Retina (tissue), 1 donor: ENCODE measurements around the gene NOC4L.
"Not testable (repeated sequence)": the region's sequence is repeated elsewhere in the genome, so short reads cannot be mapped to it uniquely, and the experiment has no call there.

Experiments
- DNase-seq: peaks from one replicate; pipeline ENCODE4 v3.0.0-alpha.2; 2016

NOC4L gene

DNA sequence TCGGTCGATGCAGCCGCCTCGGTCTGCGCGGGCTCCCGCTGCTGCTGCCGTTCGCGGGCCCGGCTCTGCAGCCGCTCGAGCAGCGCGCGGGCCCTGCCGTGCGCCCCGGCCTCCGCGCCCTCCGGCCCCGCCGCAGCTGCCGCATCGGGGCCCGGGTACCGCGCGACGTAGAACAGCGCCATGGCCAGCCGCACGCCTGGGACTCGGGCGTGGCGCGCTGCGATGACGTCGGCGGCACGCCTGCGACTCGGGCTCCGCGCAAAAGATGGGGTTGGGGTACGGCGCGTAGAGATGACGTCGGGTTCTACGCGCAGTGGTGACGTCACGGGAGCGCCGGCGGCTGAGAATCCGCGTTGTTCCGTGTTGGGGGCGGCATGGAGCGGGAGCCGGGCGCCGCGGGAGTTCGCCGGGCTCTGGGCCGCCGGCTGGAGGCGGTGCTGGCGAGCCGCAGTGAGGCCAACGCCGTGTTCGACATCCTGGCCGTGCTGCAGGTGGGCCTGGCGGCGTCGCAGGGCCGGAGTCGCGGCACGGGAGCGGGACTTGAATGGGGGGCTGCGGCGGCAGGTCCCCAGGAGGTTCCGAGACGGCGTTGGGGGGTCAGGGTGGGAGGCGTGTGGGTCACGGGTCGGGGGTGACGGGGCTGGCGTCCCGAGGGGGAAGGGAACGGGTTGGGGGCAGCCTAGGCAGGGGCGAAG is at the start of gene NOC4L, which contains the start of gene DDX51:
Gene NOC4L, plus strand, starts transcription at position 343 of the 695 bp plus-strand sequence. Its CDS starts 32 bp downstream, at position 375.
Gene DDX51, minus strand, starts transcription at position 205 of the 695 bp plus-strand sequence. Its CDS starts 23 bp downstream, at position 182.
- DNase-seq: peak; percentile 99

- DNase-seq: no peak
These were observed 48.5 kb upstream of the NOC4L start for GRCh38 chr12:132095520-132096409.

DNA sequence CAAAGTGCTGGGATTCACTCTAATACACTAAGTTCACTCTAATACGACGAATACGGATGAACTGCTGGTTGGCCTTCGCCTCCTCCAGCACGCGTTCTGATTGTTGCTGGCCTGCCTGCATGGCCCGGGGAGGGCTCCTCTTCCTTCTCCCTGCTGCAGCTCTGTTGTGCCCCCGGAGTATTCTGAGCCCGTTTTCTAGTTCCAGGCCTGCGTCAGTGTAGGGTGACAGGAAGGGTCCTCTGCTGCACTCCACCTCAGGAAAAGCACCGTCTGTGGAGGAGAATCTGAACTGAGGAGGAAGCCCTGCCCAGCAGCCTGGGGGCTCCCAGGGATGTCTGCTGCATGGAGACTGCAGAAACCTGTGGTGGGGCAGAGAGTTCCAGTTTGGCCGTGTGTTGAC is 44.5 kb upstream of the NOC4L start:
- DNase-seq: no peak

DNA sequence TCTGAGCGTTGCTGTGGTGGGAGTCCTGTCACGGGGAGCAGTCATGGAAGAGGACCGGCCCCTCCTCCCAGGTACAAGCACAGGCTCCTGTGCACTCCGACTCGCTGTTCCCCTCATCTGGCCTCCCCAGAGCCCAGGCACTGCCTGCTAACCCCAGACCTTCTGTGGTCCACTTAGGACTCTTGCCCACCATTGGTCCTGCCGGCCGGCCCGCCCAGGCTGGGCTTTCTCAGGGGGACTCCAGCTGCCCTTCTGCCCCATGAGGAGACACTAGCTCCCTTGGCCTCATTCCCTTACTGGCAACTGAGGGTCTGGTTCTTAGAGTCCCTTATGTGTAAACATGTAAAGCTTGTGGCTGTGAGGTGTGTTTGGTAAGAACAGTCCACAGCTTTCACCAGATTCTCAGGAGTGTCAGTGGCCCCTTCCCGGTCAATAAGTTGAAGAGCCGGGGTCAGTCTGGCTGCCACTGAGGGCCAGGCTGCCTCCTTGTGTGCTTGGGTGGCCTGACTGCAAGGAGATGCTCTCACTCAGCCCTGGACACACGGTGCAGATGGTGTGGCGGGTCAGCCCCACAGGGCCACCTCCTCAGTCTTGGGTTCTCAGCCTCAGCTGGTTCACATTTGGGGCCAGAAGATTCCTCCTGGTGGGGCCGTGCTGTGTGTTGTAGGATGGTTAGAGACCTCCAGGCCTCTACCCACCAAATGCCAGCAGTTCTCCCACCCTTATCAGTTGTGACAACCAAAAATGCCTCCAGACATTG is 43.8 kb upstream of the NOC4L start:
- DNase-seq: no peak

DNA sequence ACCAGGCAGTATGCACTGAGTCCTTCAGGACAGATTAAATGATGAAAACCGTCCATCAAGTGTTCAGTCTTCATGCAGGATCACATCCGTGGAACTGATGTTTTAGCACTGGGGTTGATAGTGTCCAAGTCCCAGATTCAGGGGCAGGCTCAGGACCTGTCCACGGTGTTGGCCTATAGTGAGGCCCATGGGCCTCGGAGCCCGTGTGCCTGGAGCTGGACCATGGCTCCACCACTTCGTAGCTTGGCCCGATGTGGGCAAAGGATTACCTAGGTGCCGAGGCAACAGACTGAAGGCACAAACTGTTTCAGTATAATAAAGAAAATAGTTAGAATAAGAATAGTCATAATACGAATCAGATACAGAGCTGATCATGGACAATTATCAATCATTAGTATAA is 42.0 kb upstream of the NOC4L start:
- no peak for DNase-seq

- DNase-seq: not testable (repeated sequence)
These were observed 41.2 kb upstream of the NOC4L start for GRCh38 chr12:132103072-132103471.

DNA sequence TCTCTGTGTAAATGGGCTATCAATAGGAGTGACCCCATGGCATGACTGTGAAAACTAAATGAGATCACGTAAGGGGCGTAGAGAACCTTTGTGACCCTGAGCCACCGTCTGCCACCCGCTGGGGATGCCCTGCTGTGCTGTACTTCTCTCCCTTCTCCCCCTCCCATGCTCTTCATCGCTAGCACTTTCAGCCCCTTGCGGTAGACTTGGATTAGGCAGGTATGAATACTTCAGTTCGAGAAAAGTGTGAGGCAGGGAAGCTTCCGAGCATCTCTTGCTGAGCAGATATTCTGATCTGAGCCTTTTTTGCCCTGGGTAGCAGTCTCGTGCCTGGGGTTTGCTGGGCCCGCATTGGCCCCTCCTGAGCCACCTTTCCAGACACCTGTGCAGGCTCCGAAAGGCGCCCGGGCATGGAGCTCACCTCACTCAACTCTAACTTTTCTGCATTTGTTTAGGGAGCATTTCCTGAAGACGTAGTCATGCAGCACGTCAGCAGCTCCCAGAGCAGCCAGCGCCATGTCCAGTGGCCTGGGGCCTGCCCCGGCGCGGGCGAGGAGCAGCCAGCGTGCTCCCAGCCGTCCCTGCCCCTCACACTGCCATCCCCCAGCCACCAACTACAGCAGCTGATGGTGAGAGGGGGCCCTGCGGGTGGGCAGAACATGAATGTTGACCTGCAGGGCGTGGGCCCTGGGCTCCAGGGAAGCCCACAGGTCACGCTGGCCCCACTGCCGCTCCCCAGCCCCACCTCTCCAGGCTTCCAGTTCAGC is 40.5 kb upstream of the NOC4L start:
- DNase-seq: no peak

- no peak for DNase-seq
These were observed 38.8 kb upstream of the NOC4L start for GRCh38 chr12:132105467-132105866.

DNA sequence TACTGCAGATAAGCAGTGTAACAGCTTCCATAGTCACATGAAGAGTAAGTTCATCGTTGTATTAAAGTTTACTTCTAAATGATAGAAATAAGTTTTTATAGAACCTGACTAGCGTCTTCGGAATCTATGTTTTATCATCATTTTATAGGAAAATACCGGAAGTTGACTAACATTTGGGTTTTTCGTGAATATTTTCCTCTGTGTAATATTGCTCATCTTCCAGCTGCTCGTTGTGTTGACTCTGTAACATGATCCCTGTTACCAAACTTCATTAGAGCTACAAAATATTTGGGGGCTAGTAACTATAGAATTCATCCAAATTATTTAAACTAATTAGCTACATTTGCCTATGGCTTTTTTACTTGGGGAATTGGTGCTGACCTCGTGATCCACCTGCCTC is 37.3 kb upstream of the NOC4L start:
- no peak for DNase-seq

DNA sequence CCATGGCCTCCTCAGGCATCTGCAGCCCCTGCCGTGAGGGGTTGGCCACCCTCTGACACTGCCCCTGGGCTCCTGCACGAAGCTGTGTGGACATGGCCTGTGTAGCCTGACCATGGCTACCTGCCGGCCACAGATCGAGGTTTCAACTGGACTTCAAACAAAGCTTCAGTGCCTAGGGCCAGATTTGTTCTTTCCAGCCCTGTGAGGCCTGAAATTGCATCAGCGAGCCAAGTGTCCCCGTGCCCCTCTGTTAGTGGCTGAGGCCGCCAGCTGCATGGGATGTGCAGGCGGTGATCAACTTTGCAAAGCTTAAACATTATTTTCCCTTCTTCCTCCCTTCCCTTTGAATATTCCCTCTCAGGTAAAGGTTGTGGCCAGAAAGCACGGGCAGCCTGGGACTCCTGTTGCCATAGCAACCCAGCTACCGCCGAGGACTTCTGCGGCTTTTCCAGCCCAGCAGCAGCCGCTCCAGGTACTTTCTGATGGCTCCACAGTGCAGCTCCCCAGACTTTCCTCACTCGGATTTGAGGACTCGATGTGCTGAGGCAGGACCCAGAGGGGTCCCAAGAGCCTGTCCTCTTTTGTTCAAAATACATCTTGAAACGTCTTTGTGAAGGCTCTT is 35.9 kb upstream of the NOC4L start:
- peak; percentile 45 for DNase-seq

GRCh38 chr12:132109741-132110140 is 34.5 kb upstream of the NOC4L start:
- no peak for DNase-seq

DNA sequence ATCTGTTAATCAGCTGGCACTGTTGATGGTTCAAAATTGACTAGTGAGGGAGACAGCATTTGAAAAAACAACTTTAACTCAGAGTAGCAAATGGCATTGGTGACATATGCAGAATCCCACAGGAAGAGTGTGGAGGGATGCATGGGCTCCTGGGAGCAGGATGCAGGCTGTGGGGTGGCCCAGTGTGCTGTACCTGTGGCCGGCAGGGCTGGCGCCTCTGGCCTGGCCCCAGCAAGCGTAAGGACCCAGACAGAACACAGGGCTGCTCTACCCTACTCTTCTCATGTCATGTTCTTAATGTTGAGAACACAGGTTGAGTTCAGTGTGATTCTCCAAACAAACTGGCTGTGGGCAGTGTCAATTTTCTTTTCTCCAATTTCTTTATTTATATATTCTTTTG is 33.6 kb upstream of the NOC4L start:
- no peak for DNase-seq

- DNase-seq: no peak
These were observed 32.5 kb upstream of the NOC4L start for GRCh38 chr12:132111654-132112304.

DNA sequence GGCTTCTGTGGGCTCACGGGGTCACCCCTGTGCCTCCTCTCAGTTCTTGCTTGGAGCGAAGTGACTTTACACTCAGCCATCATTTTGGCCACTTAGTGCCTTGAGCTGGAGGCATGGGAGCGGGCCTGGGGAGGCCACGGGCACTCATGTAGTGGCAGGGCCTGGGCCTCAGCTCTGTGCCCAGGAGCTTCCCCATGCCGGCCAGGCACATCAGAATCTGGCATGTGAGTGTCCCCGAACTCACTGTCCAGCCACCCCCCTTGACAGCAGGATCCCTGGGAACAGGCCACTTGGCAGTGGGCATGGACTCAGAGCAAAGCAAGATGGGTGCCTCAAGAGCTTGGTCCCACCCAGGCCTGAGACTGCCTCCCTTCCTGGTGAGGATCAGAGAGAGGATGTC is 29.6 kb upstream of the NOC4L start:
- DNase-seq: no peak

GRCh38 chr12:132115500-132115899 is 28.8 kb upstream of the NOC4L start:
- DNase-seq: no peak

DNA sequence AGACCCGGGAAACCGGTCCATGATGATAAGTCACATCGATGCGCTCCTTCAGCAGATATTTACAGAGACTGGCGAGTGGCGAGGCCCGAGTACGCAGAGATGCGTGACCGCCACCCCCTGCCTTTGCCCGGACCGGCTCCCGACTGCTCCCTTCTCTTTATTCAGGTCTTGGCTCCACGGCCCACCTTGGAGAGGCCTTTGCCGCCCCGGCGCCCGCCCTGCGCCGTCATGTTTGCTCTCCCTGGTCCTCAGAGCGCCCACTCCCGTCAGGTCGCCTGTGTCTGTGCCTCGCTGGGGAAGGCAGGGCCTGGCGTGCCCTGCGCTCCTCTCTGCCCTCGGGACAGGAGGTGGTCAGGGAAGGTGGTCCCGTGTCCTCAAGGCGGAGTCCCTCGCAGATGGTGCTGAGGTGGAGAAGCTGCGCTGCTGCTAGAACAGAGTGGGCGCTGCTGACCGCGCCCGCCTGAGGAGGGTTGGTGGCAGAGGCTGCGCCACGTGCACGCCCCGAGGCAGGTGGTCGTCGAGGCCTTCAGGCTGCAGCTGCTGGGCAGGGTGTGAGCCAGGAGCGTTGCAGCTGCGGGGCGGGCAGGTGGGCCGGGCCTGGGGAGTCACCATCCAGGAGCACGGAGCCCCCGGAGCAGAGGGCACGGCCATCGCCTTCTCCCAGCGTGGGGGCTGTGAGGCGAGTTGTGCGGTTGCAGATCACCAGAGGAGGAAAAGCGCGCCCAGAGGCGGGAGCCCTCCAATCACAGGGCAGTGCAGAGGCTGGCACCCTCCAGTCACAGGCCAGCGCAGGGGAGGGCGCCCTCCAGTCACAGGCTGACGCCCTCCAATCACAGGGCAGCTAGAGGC is 27.3 kb upstream of the NOC4L start:
- no peak for DNase-seq

DNA sequence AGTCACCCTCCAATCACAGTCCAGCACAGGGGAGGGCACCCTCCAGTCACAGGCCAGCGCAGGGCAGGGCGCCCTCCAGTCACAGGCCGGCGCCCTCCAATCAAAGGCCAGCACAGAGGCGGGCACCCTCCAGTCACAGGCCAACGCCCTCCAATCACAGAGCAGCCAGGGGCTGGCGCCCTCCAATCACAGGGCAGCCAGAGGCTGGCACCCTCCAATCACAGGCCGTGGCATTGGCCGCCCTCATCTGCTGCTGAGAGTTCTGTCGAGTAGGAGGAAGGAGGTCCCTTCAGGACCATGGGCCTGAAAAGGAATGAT is 26.7 kb upstream of the NOC4L start:
- DNase-seq: no peak

DNA sequence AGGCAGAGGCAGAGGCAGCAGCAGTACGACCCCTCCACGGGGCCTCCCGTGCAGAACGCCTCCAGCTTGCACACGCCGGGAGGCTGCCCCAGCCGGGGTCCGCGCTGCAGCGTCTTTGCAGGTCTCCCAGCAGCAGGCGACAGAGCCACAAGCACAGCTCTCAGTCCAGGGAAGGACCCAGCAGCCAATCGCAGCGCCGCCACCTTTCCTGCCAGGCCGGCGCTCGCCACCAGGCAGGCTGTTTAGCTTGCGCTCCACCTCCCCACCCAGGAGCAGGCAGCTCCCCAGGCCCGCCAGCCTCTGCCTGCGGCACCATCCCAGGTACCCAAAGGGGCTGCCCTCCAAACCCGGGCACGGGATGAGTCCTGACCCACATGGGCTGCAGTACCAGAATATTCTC is 25.4 kb upstream of the NOC4L start:
- DNase-seq: no peak

- DNase-seq: no peak
These were observed 23.0 kb upstream of the NOC4L start for GRCh38 chr12:132121283-132121682.

GRCh38 chr12:132123970-132124765 is 20.1 kb upstream of the NOC4L start:
- no peak for DNase-seq
